Right renal cortex interstitium (tissue), 3 donors: ENCODE measurements around the gene SORCS2. TPM values are rescaled to one million over a fixed set of nuclear protein-coding genes. Genes with fewer than 3 reads are reported as not detected.

ENCODE experiments used
- DNase-seq, 3 donors: peaks; one replicate each; pipeline ENCODE4 v3.0.0-alpha.2; 2013; ENCODE audit warnings: low read depth in 3 of 3, low spot score in 2 of 3
- polyA plus RNA-seq, 3 donors: library from polyadenylated mRNA; unstranded; fragments of 120-200 nt; gene quantifications; one replicate each; pipeline ENCODE4 v1.2.1, GENCODE V29; 2013; ENCODE audit not compliant: insufficient read length in 3 of 3

The SORCS2 gene
- polyA plus RNA-seq, 3 donors: 6.6 to 7.9 (median 7.0) TPM

- no peak for DNase-seq
Measured at GRCh38 chr4:7183780-7184460, 8.4 kb upstream of the SORCS2 start.

- no peak for DNase-seq
Measured at GRCh38 chr4:7185487-7186030, 6.8 kb upstream of the SORCS2 start.

- DNase-seq: no peak
Measured at GRCh38 chr4:7186031-7186430, 6.3 kb upstream of the SORCS2 start.

GRCh38 chr4:7186516-7187167 is 5.7 kb upstream of the SORCS2 start:
- DNase-seq: no peak

GRCh38 chr4:7187168-7187535 is 5.2 kb upstream of the SORCS2 start:
- DNase-seq: no peak

- no peak for DNase-seq
Measured at GRCh38 chr4:7187691-7188090, 4.6 kb upstream of the SORCS2 start.

- no peak for DNase-seq
Measured at GRCh38 chr4:7189066-7189465, 3.3 kb upstream of the SORCS2 start.

- DNase-seq: no peak
Measured at GRCh38 chr4:7189475-7190277, 2.7 kb upstream of the SORCS2 start.

GRCh38 chr4:7190278-7190594 is 2.1 kb upstream of the SORCS2 start:
- no peak for DNase-seq

- no peak for DNase-seq
Measured at GRCh38 chr4:7190691-7191545, 1.4 kb upstream of the SORCS2 start.

GRCh38 chr4:7191546-7192251 is 639 bp upstream of the SORCS2 start:
- DNase-seq: no peak

GRCh38 chr4:7193030-7193958 is 956 bp downstream of the SORCS2 start:
- DNase-seq: no peak

GRCh38 chr4:7194251-7195140 is 2.2 kb downstream of the SORCS2 start:
- DNase-seq: no peak

- no peak for DNase-seq
Measured at GRCh38 chr4:7195141-7195515, 2.8 kb downstream of the SORCS2 start.

- no peak for DNase-seq
Measured at GRCh38 chr4:7195546-7196287, 3.4 kb downstream of the SORCS2 start.

- DNase-seq: no peak
Measured at GRCh38 chr4:7196288-7196651, 3.9 kb downstream of the SORCS2 start.

- no peak for DNase-seq
Measured at GRCh38 chr4:7196736-7197135, 4.4 kb downstream of the SORCS2 start.
